ENCODE data around the gene TEC. TPM values are rescaled to one million over a fixed set of nuclear protein-coding genes. Genes with fewer than 3 reads are reported as not detected.
A peak's percentile ranks its signal among the peaks of the same experiment; 100 is the strongest.

Gene TEC
- total and polyA plus RNA-seq, 12 donors, result 1.4 to 8.0 (median 4.7) TPM

- WGBS, 4 donors, result 89 to 92% (median 91%) methylated on average over 1 of the region's 1 CpG
- Histone ChIP-seq H3K4me1 (replicated peaks in 1 of 2) (no peaks in the 10 kb centered on the region), H3K9me3 (replicated peaks in 1 of 3) (no peaks in the 10 kb centered on the region), H3K36me3 (replicated peaks in 1 of 2) (no peaks in the 10 kb centered on the region), H3K4me3 (no peak overlapping the region), H3K27ac (no peak overlapping the region), H3K27me3 (no peaks in the 10 kb centered on the region)
- DNase-seq, result no peak
- intact Hi-C loops (cut with DNase I), result no loop called here
- TF ChIP-seq POLR2A (IDR thresholded peaks at IDR 0.05), result no peak
- TF ChIP-seq, protein P1, sequence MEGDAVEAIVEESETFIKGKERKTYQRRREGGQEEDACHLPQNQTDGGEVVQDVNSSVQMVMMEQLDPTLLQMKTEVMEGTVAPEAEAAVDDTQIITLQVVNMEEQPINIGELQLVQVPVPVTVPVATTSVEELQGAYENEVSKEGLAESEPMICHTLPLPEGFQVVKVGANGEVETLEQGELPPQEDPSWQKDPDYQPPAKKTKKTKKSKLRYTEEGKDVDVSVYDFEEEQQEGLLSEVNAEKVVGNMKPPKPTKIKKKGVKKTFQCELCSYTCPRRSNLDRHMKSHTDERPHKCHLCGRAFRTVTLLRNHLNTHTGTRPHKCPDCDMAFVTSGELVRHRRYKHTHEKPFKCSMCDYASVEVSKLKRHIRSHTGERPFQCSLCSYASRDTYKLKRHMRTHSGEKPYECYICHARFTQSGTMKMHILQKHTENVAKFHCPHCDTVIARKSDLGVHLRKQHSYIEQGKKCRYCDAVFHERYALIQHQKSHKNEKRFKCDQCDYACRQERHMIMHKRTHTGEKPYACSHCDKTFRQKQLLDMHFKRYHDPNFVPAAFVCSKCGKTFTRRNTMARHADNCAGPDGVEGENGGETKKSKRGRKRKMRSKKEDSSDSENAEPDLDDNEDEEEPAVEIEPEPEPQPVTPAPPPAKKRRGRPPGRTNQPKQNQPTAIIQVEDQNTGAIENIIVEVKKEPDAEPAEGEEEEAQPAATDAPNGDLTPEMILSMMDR (IDR thresholded peaks at IDR 0.05), result no peak
These were observed 122.0 kb downstream of the TEC start for GRCh38 chr4:48147621-48148020.

DNA sequence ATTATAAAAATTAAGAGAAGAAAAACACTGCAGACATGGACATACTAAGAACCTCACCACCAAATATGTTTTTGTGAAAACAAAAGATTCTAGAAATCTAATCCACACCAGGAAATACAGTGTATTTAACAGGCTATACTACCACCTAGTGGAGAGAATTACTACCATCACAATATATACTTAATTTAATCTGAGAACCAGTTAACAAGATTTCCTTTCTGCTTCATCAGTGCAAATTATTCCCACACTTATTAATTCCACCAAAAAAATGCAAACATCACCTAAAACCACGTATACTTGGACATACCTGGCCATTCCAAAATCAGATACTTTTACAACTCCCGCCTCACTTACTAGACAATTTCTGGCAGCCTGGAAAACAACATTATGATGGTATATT, 128.6 kb downstream of the TEC start:
- no peaks in the 10 kb centered on the region for H3K9me3 ChIP-seq (replicated peaks in 1 of 3)
- no peak for TF ChIP-seq POLR2A (IDR thresholded peaks at IDR 0.05)
- TF ChIP-seq, protein P1 (IDR thresholded peaks at IDR 0.05), result peak; percentile 44 to 70 (median 58)
- H3K27me3 ChIP-seq, result no peaks in the 10 kb centered on the region
- no peaks in the 10 kb centered on the region for H3K36me3 ChIP-seq (replicated peaks in 1 of 2)
- no peak overlapping the region for H3K4me3 ChIP-seq
- H3K27ac ChIP-seq, result no peak overlapping the region
- 57 to 67% (median 61%) methylated on average over 2 of the region's 2 CpGs for WGBS, 4 donors
- H3K4me1 ChIP-seq (replicated peaks in 1 of 2), result no peaks in the 10 kb centered on the region
- intact Hi-C loops (cut with DNase I), result no loop called here
- DNase-seq, result no peak

GRCh38 chr4:48139691-48140090, 129.9 kb downstream of the TEC start:
- TF ChIP-seq, protein P1 (IDR thresholded peaks at IDR 0.05), result no peak
- TF ChIP-seq POLR2A (IDR thresholded peaks at IDR 0.05), result no peak
- Histone ChIP-seq H3K36me3 (replicated peaks in 1 of 2) (no peaks in the 10 kb centered on the region), H3K9me3 (replicated peaks in 1 of 3) (no peaks in the 10 kb centered on the region), H3K4me1 (replicated peaks in 1 of 2) (no peaks in the 10 kb centered on the region), H3K27me3 (no peaks in the 10 kb centered on the region), H3K27ac (no peak overlapping the region), H3K4me3 (no peak overlapping the region)
- intact Hi-C loops (cut with DNase I), result loop anchor here in 1 of 2 donors (10.0 kb wide), 1 partner anchor 135 kb away; no protein-coding TSS in a partner anchor
- DNase-seq, result peak in 1 of 7 donors; percentile 26
- 60 to 78% (median 69%) methylated on average over 3 of the region's 3 CpGs for WGBS, 4 donors

- TF ChIP-seq POLR2A (IDR thresholded peaks at IDR 0.05), result no peak
- TF ChIP-seq, protein P1 (IDR thresholded peaks at IDR 0.05), result no peak
- Histone ChIP-seq H3K36me3 (replicated peaks in 1 of 2) (no peaks in the 10 kb centered on the region), H3K9me3 (replicated peaks in 1 of 3) (no peaks in the 10 kb centered on the region), H3K4me3 (no peak overlapping the region), H3K27ac (no peak overlapping the region), H3K27me3 (no peaks in the 10 kb centered on the region), H3K4me1 (replicated peaks in 1 of 2) (no peaks in the 10 kb centered on the region)
- intact Hi-C loops (cut with DNase I), result loop anchor here in 1 of 2 donors (10.0 kb wide), 1 partner anchor 136 kb away; no protein-coding TSS in a partner anchor
- 81 to 88% (median 84%) methylated on average over 3 of the region's 3 CpGs for WGBS, 4 donors
- no peak for DNase-seq
These were observed 130.7 kb downstream of the TEC start for GRCh38 chr4:48138936-48139335.
